CD4-positive, alpha-beta T cell (primary cell): ENCODE measurements around the gene OXTR. TPM values are rescaled to one million over a fixed set of nuclear protein-coding genes. Genes with fewer than 3 reads are reported as not detected.

Experiments used
- ATAC-seq: fragments of 200-7000 bp; cut with Tn5 transposase; one replicate; pipeline ENCODE4 v1.10.0; 2022; ENCODE audit warnings: mild to moderate bottlenecking; ENCODE audit not compliant: poor library complexity
- CTCF ChIA-PET: fragments of 350-600 bp; sonication (Branson Sonifier 250); formaldehyde crosslinking; loops from one replicate; lab custom pipeline; 2021; ENCODE audit warnings: antibody characterized with exemption, inconsistent platforms; lab: Charles Lee
- POLR2A ChIA-PET: fragments of 350-600 bp; sonication (Branson Sonifier 250); formaldehyde crosslinking; loops from one replicate; lab custom pipeline; 2021; ENCODE audit warnings: antibody characterized with exemption, inconsistent platforms; lab: Charles Lee
- DNase-seq, 14 experiments: peaks; one replicate each; pipeline ENCODE4 v3.0.0-alpha.2; 2013 to 2020; ENCODE audit warnings: mixed read lengths in 2 of 14
- H3K27ac ChIP-seq, 2 donors: one replicate each; pipeline versions ENCODE4 v1.5.1 to v1.7.0; 2013; ENCODE audit warnings: low read length in 2 of 2, low read depth in 1 of 2, mild to moderate bottlenecking in 1 of 2
- H3K27me3 ChIP-seq, 2 experiments: 1 replicate in 1 of 2; 2 replicates in 1 of 2; pipeline versions ENCODE4 v1.6.1 to v1.7.0; 2013; ENCODE audit warnings: low read length in 2 of 2, control low read depth in 1 of 2, mild to moderate bottlenecking in 1 of 2, moderate library complexity in 1 of 2; ENCODE audit not compliant: insufficient read depth in 2 of 2, control insufficient read depth in 1 of 2
- H3K36me3 ChIP-seq: one replicate; pipeline ENCODE4 v1.6.1; 2013; ENCODE audit warnings: low read length, control low read depth; ENCODE audit not compliant: insufficient read depth
- H3K4me1 ChIP-seq: one replicate; pipeline ENCODE4 v1.6.1; 2013; ENCODE audit warnings: low read length, control low read depth; ENCODE audit not compliant: insufficient read depth
- H3K4me3 ChIP-seq: one replicate; pipeline ENCODE4 v1.5.1; 2013; ENCODE audit warnings: mild to moderate bottlenecking, low read length, moderate library complexity
- H3K9me3 ChIP-seq, 2 experiments: 1 replicate in 1 of 2; 2 replicates in 1 of 2; pipeline versions ENCODE4 v1.6.1 to v1.7.0; 2013; ENCODE audit warnings: low read length in 2 of 2, mild to moderate bottlenecking in 2 of 2, control low read depth in 1 of 2, moderate library complexity in 1 of 2; ENCODE audit not compliant: control insufficient read depth in 1 of 2, insufficient read depth in 1 of 2
- H3K27ac Mint-ChIP-seq: one replicate; pipeline ENCODE4 v1.8.0; 2020; ENCODE audit warnings: mixed read lengths
- H3K27me3 Mint-ChIP-seq: one replicate; pipeline ENCODE4 v1.8.0; 2021; ENCODE audit warnings: mixed read lengths
- H3K36me3 Mint-ChIP-seq: one replicate; pipeline ENCODE4 v1.8.0; 2021; ENCODE audit warnings: low read depth, mixed read lengths
- H3K4me1 Mint-ChIP-seq: one replicate; pipeline ENCODE4 v1.8.0; 2021; ENCODE audit warnings: low read depth, mixed read lengths
- H3K4me3 Mint-ChIP-seq: one replicate; pipeline ENCODE4 v1.8.0; 2020; ENCODE audit warnings: mild to moderate bottlenecking, mixed read lengths
- H3K9me3 Mint-ChIP-seq: one replicate; pipeline ENCODE4 v1.8.0; 2020; ENCODE audit warnings: mixed read lengths
- CTCF ChIP-seq: fragments of 200-600 bp; IDR thresholded peaks from one replicate; pipeline ENCODE4 v1.8.0; 2022; ENCODE audit warnings: antibody characterized with exemption, mild to moderate bottlenecking
- intact Hi-C, 2 experiments: fragments of 100-400 bp; cut with DNase I in 1 of 2; cut with micrococcal nuclease in 1 of 2; formaldehyde crosslinking; loops; one replicate each; pipeline versions ENCODE4 v1.15.1 to v1.9.0; 2023 to 2025; cut with DNase I, micrococcal nuclease
- total RNA-seq, 174 experiments: library from RNA in 2 of 174; stranded (reverse) in 2 of 174; gene quantifications; one replicate each; pipeline ENCODE4 v1.2.3 and lab custom pipeline; 2021 to 2026

The OXTR gene
- total RNA-seq, 2 experiments from 2014 or later: 0.11 to 0.17 TPM

DNA sequence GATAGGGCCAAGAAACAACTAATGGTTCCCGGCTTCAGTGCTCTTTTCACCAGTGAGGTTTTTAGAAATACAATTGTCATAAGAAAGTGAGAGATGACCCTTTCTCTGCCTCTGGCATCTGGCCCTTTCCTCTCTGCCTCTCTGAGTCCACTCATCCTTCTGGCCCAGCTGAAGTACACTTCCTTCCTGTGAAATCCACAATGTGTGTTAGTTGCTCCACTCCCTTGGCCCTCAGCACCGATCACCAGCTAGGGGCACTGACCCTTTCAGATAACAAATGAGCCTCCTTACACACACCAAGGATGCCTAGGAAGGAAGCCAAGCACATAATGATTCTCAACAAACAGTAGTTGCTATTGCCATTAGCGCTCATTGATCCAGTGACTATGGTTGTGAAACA lies 38.8 kb downstream of the OXTR start:
- ChIA-PET CTCF (no interaction called here), POLR2A (no interaction called here)
- Mint-ChIP-seq H3K27me3 (peaks cover 7% of the 10 kb centered on the region), H3K4me1 (no peaks in the 10 kb centered on the region), H3K27ac (no peak overlapping the region), H3K9me3 (no peaks in the 10 kb centered on the region), H3K36me3 (no peaks in the 10 kb centered on the region), H3K4me3 (no peak overlapping the region)
- no peak for ATAC-seq
- peaks cover 0 to 2% of the 10 kb centered on the region in 2 experiments for H3K27me3 ChIP-seq
- no peaks in the 10 kb centered on the region for H3K4me1 ChIP-seq
- no peak overlapping the region for H3K4me3 ChIP-seq
- H3K27ac ChIP-seq: no peak overlapping the region
- TF ChIP-seq CTCF: no peak
- peaks cover 0 to 8% of the 10 kb centered on the region in 2 experiments for H3K9me3 ChIP-seq
- no peaks in the 10 kb centered on the region for H3K36me3 ChIP-seq
- intact Hi-C loops: no loop called here
- DNase-seq: no peak

DNA sequence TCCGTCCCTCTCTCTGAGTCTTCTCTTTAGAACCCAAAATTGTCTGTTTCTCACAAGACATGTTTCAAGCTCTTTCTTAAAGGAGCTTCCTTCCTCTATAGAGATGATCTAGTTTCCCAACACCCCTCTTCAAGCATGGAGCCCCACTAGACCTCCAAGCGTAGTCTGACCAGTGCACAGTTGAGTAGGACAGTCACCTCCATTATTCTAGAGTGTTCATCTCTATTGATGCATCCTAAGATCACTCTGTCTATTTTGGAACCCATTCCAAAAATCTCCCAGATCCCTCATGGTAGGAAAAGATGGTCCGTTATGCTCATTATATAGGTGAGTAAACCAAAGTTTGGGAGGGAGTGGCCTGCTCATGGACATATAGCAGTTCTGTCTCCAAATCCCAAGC lies 39.9 kb downstream of the OXTR start:
- Histone ChIP-seq H3K4me1 (no peaks in the 10 kb centered on the region), H3K27ac (no peak overlapping the region), H3K4me3 (no peak overlapping the region), H3K27me3 (peaks cover 0 to 2% of the 10 kb centered on the region in 2 experiments), H3K9me3 (peaks cover 0 to 16% of the 10 kb centered on the region in 2 experiments), H3K36me3 (no peaks in the 10 kb centered on the region)
- ATAC-seq (no peak), DNase-seq (no peak)
- intact Hi-C loops: no loop called here
- Mint-ChIP-seq H3K36me3 (no peaks in the 10 kb centered on the region), H3K4me3 (no peak overlapping the region), H3K27me3 (peaks cover 7% of the 10 kb centered on the region), H3K27ac (no peak overlapping the region), H3K4me1 (no peaks in the 10 kb centered on the region), H3K9me3 (no peaks in the 10 kb centered on the region)
- ChIA-PET POLR2A (no interaction called here), CTCF (interaction anchor here (0.5 kb wide), 1 partner anchor 1294 kb away, joined by 3 read pairs; no protein-coding TSS in a partner anchor)
- no peak for TF ChIP-seq CTCF

DNA sequence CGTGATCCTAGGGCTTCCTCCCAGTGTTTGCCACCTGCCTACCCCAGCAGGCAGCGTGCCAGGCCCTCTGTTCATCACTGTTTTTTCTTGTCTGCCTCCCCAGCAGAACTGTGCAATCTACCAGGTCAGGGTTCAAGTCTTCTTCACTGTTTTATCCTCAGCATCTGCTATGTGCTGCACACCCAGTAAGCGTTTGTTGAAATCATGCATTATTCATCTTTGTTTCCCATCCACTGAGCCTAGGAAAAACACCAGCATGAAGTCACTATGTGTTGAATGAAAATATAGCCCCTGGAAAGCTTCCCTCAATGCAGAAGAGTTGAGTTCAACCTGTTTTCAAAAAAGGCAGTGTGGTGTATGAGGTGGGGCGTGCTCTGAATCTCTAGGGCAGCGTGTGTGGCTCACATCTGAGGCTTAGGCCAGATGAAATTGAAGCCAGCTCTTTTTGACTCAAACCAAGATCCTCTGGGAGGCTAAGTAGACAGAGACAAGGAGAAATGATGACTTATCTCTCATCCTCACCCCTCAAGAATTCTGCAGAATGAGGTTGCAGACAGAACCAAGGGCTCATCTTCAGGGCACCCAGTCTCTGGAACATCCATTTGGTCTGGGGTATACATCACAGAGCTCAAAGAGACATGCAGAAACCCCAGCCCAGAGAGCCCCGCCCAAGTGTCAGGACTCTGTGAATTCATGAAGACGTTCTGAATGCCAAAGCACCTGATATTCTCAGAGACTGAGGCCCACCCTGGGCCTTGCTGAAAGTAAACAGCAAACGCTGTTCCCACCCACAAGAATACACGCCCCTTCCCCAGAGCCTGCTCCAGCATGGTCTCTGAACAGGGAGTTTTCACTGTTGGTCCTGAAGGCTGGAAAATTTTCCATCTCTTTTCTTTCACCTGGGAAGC lies 41.6 kb downstream of the OXTR start:
- no peak overlapping the region for H3K4me3 Mint-ChIP-seq
- H3K27ac Mint-ChIP-seq: no peak overlapping the region
- H3K27ac ChIP-seq: no peak overlapping the region
- peaks cover 4% of the 10 kb centered on the region for H3K9me3 Mint-ChIP-seq
- ATAC-seq (no peak), DNase-seq (no peak)
- no peaks in the 10 kb centered on the region for H3K36me3 ChIP-seq
- H3K27me3 ChIP-seq: peaks cover 0 to 2% of the 10 kb centered on the region in 2 experiments
- no peaks in the 10 kb centered on the region for H3K36me3 Mint-ChIP-seq
- H3K4me1 Mint-ChIP-seq: no peaks in the 10 kb centered on the region
- TF ChIP-seq CTCF: no peak
- ChIA-PET CTCF (no interaction called here), POLR2A (no interaction called here)
- peaks cover 7% of the 10 kb centered on the region for H3K27me3 Mint-ChIP-seq
- H3K4me1 ChIP-seq: no peaks in the 10 kb centered on the region
- H3K4me3 ChIP-seq: no peak overlapping the region
- peaks cover 0 to 16% of the 10 kb centered on the region in 2 experiments for H3K9me3 ChIP-seq
- intact Hi-C loops: no loop called here
